GM12865 (cell line): ENCODE measurements around the gene TPST1.

ENCODE experiments used
- DNase-seq: peaks from one replicate; pipeline ENCODE4 v3.0.0; 2010; ENCODE audit warnings: low read depth
- H3K4me3 ChIP-seq: 2 replicates; pipeline ENCODE4 v1.5.1; 2011; ENCODE audit warnings: mild to moderate bottlenecking, low read depth, low read length, control low read depth
- TF ChIP-seq, protein P1 (sequence below): IDR thresholded peaks from 2 replicates; pipeline ENCODE4 v1.5.1; 2011; ENCODE audit warnings: low read length, control low read depth, low read depth, inconsistent platforms; ENCODE audit not compliant: insufficient read depth; ENCODE audit errors: missing control alignments

TPST1 gene

DNA sequence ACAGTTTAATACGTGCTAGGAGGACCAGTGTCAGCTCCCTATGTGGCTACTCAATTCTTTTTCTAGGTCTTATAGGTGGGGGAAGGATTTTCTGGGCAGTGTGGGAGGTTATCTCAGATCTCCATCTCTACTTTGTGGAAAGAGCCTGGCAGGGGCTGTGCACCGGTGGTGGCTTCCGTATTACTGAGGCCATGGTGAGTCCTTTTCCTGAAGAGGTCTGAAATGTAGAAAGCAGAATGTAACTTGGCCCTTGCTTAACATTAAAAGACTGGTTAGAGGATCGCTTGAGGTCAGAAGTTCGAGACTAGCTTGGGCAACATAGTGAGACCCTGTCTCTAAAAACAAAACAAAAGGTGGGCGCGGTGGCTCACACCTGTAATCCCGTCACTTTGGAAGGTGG lies 2.7 kb upstream of the TPST1 start:
- DNase-seq, result no peak

DNA sequence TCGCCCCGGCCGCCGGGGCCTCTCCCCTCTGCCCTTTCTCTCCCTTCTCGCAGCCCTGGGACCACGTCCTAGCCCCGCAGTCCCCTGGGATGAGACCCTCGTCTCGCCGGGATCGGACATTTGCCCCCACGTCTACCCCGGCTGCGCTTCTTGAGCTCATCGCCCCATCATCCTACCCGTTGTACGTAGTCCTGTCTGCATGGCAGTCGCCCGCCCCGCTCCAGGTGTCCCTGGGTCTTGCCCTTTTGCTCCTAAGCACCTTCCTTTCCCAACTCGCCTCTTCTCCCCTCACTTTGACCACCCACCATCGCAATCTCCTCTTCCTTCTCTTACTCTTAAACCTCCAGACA lies 582 bp downstream of the TPST1 start:
- peak overlapping the region; percentile 65 for H3K4me3 ChIP-seq
- TF ChIP-seq, protein P1, sequence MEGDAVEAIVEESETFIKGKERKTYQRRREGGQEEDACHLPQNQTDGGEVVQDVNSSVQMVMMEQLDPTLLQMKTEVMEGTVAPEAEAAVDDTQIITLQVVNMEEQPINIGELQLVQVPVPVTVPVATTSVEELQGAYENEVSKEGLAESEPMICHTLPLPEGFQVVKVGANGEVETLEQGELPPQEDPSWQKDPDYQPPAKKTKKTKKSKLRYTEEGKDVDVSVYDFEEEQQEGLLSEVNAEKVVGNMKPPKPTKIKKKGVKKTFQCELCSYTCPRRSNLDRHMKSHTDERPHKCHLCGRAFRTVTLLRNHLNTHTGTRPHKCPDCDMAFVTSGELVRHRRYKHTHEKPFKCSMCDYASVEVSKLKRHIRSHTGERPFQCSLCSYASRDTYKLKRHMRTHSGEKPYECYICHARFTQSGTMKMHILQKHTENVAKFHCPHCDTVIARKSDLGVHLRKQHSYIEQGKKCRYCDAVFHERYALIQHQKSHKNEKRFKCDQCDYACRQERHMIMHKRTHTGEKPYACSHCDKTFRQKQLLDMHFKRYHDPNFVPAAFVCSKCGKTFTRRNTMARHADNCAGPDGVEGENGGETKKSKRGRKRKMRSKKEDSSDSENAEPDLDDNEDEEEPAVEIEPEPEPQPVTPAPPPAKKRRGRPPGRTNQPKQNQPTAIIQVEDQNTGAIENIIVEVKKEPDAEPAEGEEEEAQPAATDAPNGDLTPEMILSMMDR, result no peak
- DNase-seq, result peak; percentile 12

More for the DNA sequence above, 2.7 kb upstream of the TPST1 start:
- TF ChIP-seq, protein P1, result no peak
- H3K4me3 ChIP-seq, result no peak overlapping the region

DNA sequence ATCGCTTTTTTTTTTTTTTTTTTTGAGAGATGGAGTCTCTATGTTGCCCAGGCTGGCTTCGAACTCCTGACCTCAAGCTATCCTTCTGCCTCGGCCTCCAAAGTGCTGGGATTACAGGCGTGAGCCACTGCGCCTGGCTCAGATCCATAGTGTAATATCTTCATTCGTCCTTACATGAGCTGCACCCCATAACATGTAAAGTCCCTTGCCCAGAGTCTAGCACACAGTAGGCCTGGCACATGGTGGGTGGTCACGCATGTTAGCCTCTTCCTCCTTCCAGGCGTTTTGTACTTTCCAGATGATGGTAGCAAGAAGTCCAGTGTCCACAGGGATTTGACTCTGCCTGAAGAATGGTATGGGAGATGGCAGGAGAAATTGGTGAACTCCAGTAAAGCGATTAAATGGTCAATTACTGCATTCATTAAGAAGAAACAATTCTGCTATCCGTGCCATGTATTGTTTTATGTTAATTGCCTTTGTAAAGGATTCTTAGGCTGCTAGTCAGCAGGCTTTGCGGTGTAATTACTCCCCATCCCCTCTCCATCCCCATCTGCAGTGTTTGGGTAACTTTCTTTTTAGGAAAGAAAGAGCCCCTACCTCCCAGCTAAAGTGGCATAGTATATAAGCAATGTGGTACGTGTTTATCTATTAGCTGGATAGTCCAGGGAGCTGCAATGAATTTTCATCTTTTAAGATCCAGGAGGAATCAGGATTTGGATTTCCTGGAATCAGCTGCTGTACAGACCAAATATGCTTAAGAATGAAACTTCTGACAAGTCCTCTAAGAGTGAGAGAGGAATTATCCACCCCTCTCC lies 1.2 kb downstream of the TPST1 start:
- DNase-seq, result no peak
- TF ChIP-seq, protein P1, result no peak
- peak overlapping the region; percentile 65 for H3K4me3 ChIP-seq

DNA sequence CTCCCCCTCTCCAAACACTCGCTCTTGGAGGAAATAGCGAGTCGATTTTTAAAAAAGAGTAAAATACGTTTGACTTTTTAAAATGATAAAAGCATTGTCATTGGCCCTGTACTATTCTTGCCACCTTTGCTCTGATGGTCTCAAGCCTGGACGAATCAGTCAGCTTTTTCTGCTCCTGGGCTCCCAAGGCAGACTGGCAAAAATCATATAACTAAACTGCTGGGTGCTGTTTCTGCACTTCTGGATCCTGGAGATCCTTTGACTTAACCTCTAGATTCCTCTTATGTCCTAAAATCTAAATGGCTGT lies 1.8 kb downstream of the TPST1 start:
- TF ChIP-seq, protein P1, result no peak
- no peak for DNase-seq
- no peak overlapping the region for H3K4me3 ChIP-seq

DNA sequence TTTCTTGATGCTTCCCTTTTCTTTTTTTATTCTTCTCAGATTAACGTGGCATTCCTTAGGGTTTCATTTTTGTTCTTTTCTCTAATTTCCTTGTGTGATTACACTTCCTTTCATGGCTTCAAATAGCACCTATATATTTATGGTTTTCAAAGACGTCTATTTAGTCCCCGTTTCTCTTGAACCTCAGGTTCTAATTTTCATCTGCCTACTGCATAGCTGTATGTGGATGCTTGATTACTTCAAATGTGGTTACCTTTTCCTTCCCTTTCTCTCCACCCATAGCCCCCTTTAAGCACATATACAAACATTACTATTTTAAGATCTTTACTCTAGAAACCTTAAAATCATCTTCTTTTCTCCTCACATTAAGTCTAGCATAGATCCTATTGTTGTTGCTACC lies 2.4 kb downstream of the TPST1 start:
- DNase-seq, result no peak
- H3K4me3 ChIP-seq, result no peak overlapping the region
- TF ChIP-seq, protein P1, result no peak

DNA sequence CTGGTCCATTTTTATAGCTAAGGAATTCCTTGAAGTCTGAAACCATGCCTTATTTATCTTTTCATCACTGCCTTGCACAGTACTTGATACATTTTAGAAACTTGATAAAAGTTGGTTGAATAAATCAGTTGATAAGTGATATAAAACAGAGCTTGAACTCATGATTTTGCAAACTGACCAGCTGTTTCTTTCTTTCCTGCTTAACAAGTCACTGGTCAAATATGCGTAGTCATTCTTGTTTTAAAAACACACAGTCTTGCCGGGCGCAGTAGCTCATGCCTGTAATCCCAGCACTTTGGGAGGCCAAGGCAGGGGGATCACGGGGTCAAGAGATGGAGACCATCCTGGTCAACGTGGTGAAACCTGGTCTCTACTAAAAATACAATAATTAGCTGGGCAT lies 6.3 kb downstream of the TPST1 start:
- DNase-seq, result no peak
- TF ChIP-seq, protein P1, result no peak
- no peak overlapping the region for H3K4me3 ChIP-seq

DNA sequence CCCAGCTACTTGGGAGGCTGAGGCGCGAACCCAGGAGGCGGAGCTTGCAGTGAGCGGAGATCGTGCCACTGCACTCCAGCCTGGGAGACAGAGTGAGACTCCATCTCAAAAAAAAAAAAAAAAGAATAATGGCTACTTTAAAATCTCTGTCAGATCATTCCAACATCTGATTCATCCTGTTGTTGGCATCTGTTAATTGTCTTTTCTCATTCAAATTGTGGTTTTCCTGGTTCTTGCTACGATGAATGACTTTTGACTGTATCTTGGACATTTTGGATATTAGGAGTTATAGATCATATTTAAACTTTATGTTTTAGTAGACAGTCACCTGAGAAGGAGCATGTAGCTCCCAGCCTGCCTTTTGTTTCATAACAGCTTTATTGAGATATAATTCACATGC lies 8.5 kb downstream of the TPST1 start:
- H3K4me3 ChIP-seq, result no peak overlapping the region
- no peak for DNase-seq
- TF ChIP-seq, protein P1, result no peak
